ENCODE data around the gene LSS. TPM values are rescaled to one million over a fixed set of nuclear protein-coding genes. Genes with fewer than 3 reads are reported as not detected.
A peak's percentile ranks its signal among the peaks of the same experiment; 100 is the strongest.
"Not testable (repeated sequence)": the region's sequence is repeated elsewhere in the genome, so short reads cannot be mapped to it uniquely, and the experiment has no call there.

Gene LSS
- total RNA-seq, 2 experiments from 2014 or later, result 47.8 to 53.3 TPM

- POLR2A ChIA-PET, result no interaction called here
These were observed 23.4 kb downstream of the LSS start for GRCh38 chr21:46205166-46205565.

GRCh38 chr21:46203203-46203600, 25.4 kb downstream of the LSS start:
- H3K36me3 Mint-ChIP-seq (ENCODE audit: low read depth), result peaks cover 16% of the 10 kb centered on the region
- POLR2A ChIA-PET, result no interaction called here
- H3K4me3 Mint-ChIP-seq, result no peak overlapping the region
- no peaks in the 10 kb centered on the region for H3K9me3 Mint-ChIP-seq
- DNase-seq, result no peak
- CTCF ChIA-PET, result no interaction called here
- H3K4me1 Mint-ChIP-seq, result no peaks in the 10 kb centered on the region
- H3K27ac Mint-ChIP-seq, result peak overlapping the region; percentile 62
- H3K27me3 Mint-ChIP-seq, result no peaks in the 10 kb centered on the region

More at GRCh38 chr21:46205166-46205565, 23.4 kb downstream of the LSS start:
- peaks cover 8% of the 10 kb centered on the region for H3K36me3 Mint-ChIP-seq (ENCODE audit: low read depth)
- no peak overlapping the region for H3K4me3 Mint-ChIP-seq
- H3K9me3 Mint-ChIP-seq, result no peaks in the 10 kb centered on the region
- CTCF ChIA-PET, result no interaction called here
- H3K27me3 Mint-ChIP-seq, result no peaks in the 10 kb centered on the region
- no peaks in the 10 kb centered on the region for H3K4me1 Mint-ChIP-seq
- no peak for DNase-seq
- H3K27ac Mint-ChIP-seq, result no peak overlapping the region

- peak overlapping the region; percentile 62 for H3K27ac Mint-ChIP-seq
- DNase-seq, result no peak
- POLR2A ChIA-PET, result no interaction called here
These were observed 25.9 kb downstream of the LSS start for GRCh38 chr21:46202592-46203202.

GRCh38 chr21:46200877-46201803, 27.4 kb downstream of the LSS start:
- CTCF ChIA-PET, H3K27ac Mint-ChIP-seq, H3K27me3 Mint-ChIP-seq, DNase-seq, H3K9me3 Mint-ChIP-seq, H3K4me1 Mint-ChIP-seq, POLR2A ChIA-PET, H3K4me3 Mint-ChIP-seq: not testable (repeated sequence)
- peaks cover 22% of the 10 kb centered on the region for H3K36me3 Mint-ChIP-seq (ENCODE audit: low read depth)

More at GRCh38 chr21:46202592-46203202, 25.9 kb downstream of the LSS start:
- H3K36me3 Mint-ChIP-seq (ENCODE audit: low read depth), result peaks cover 16% of the 10 kb centered on the region
- H3K9me3 Mint-ChIP-seq, result no peaks in the 10 kb centered on the region
- CTCF ChIA-PET, result no interaction called here
- H3K4me3 Mint-ChIP-seq, result no peak overlapping the region
- H3K27me3 Mint-ChIP-seq, result no peaks in the 10 kb centered on the region
- no peaks in the 10 kb centered on the region for H3K4me1 Mint-ChIP-seq

GRCh38 chr21:46199436-46200373, 28.9 kb downstream of the LSS start:
- CTCF ChIA-PET, result interaction anchor here (1.6 kb wide), 1 partner anchor 78 kb away, joined by 3 read pairs; no protein-coding TSS in a partner anchor
- Mint-ChIP-seq H3K36me3 (ENCODE audit: low read depth) (peaks cover 24% of the 10 kb centered on the region), H3K4me1 (no peaks in the 10 kb centered on the region), H3K27ac (no peak overlapping the region), H3K27me3 (no peaks in the 10 kb centered on the region), H3K9me3 (no peaks in the 10 kb centered on the region), H3K4me3 (no peak overlapping the region)
- DNase-seq, result no peak
- POLR2A ChIA-PET, result no interaction called here

GRCh38 chr21:46196733-46197132, 31.8 kb downstream of the LSS start:
- H3K36me3 Mint-ChIP-seq (ENCODE audit: low read depth), result peaks cover 36% of the 10 kb centered on the region
- no peak overlapping the region for H3K27ac Mint-ChIP-seq
- H3K4me1 Mint-ChIP-seq, result no peaks in the 10 kb centered on the region
- CTCF ChIA-PET, result no interaction called here
- no peak overlapping the region for H3K4me3 Mint-ChIP-seq
- no peak for DNase-seq
- POLR2A ChIA-PET, result no interaction called here
- no peaks in the 10 kb centered on the region for H3K27me3 Mint-ChIP-seq
- H3K9me3 Mint-ChIP-seq, result no peaks in the 10 kb centered on the region

- H3K4me3 Mint-ChIP-seq, result no peak overlapping the region
- no peaks in the 10 kb centered on the region for H3K9me3 Mint-ChIP-seq
- POLR2A ChIA-PET, result no interaction called here
- DNase-seq, result no peak
- H3K4me1 Mint-ChIP-seq, result no peaks in the 10 kb centered on the region
- no peaks in the 10 kb centered on the region for H3K27me3 Mint-ChIP-seq
- no peak overlapping the region for H3K27ac Mint-ChIP-seq
- H3K36me3 Mint-ChIP-seq (ENCODE audit: low read depth), result peaks cover 34% of the 10 kb centered on the region
- CTCF ChIA-PET, result interaction anchor here (1.2 kb wide), 1 partner anchor 15 kb away, joined by 3 read pairs; no protein-coding TSS in a partner anchor
These were observed 32.9 kb downstream of the LSS start for GRCh38 chr21:46195595-46196195.

GRCh38 chr21:46194374-46195334, 33.9 kb downstream of the LSS start:
- Mint-ChIP-seq H3K27ac (no peak overlapping the region), H3K36me3 (ENCODE audit: low read depth) (peaks cover 30% of the 10 kb centered on the region), H3K9me3 (no peaks in the 10 kb centered on the region), H3K4me3 (no peak overlapping the region), H3K4me1 (no peaks in the 10 kb centered on the region), H3K27me3 (no peaks in the 10 kb centered on the region)
- no peak for DNase-seq
- CTCF ChIA-PET, result interaction anchor here (0.6 to 1.2 kb wide), 2 partner anchors 14 to 81 kb away, joined by 3 read pairs; no protein-coding TSS in a partner anchor
- POLR2A ChIA-PET, result no interaction called here

- H3K36me3 Mint-ChIP-seq (ENCODE audit: low read depth), result peaks cover 25% of the 10 kb centered on the region
- no peak overlapping the region for H3K27ac Mint-ChIP-seq
- ChIA-PET POLR2A (no interaction called here), CTCF (no interaction called here)
- no peaks in the 10 kb centered on the region for H3K27me3 Mint-ChIP-seq
- H3K4me1 Mint-ChIP-seq, result no peaks in the 10 kb centered on the region
- H3K4me3 Mint-ChIP-seq, result no peak overlapping the region
- no peaks in the 10 kb centered on the region for H3K9me3 Mint-ChIP-seq
- DNase-seq, result no peak
These were observed 34.7 kb downstream of the LSS start for GRCh38 chr21:46193829-46194373.

- no peak overlapping the region for H3K4me3 Mint-ChIP-seq
- peaks cover 21% of the 10 kb centered on the region for H3K36me3 Mint-ChIP-seq (ENCODE audit: low read depth)
- H3K9me3 Mint-ChIP-seq, result no peaks in the 10 kb centered on the region
- no peak for DNase-seq
- H3K27me3 Mint-ChIP-seq, result no peaks in the 10 kb centered on the region
- CTCF ChIA-PET, result no interaction called here
- no peak overlapping the region for H3K27ac Mint-ChIP-seq
- no peaks in the 10 kb centered on the region for H3K4me1 Mint-ChIP-seq
- POLR2A ChIA-PET, result no interaction called here
These were observed 36.6 kb downstream of the LSS start for GRCh38 chr21:46191686-46192575.

- H3K27me3 Mint-ChIP-seq, result no peaks in the 10 kb centered on the region
- H3K27ac Mint-ChIP-seq, result no peak overlapping the region
- no peak overlapping the region for H3K4me3 Mint-ChIP-seq
- POLR2A ChIA-PET, result no interaction called here
- H3K9me3 Mint-ChIP-seq, result no peaks in the 10 kb centered on the region
- H3K4me1 Mint-ChIP-seq, result no peaks in the 10 kb centered on the region
- CTCF ChIA-PET, result no interaction called here
- no peak for DNase-seq
- peaks cover 20% of the 10 kb centered on the region for H3K36me3 Mint-ChIP-seq (ENCODE audit: low read depth)
These were observed 37.3 kb downstream of the LSS start for GRCh38 chr21:46191257-46191685.

Data from activated CD4-positive, alpha-beta T cell treated with anti-CD3 and anti-CD28 coated beads, Interleukin-2, amount 10 ng/mL, durations not matched to agents 7 days and 5 days (primary cell).